NCI-H526 treated with DMSO at 0.1 percent for 48 hours (cell line): ENCODE data around the gene CUEDC1.

Experiments used
- DNase-seq: peaks from one replicate; lab custom pipeline; 2025; lab: John Stamatoyannopoulos, UW

The CUEDC1 gene

GRCh38 chr17:57915985-57916757 lies 39.0 kb downstream of the CUEDC1 start:
- no peak for DNase-seq

- no peak for DNase-seq
Observed at GRCh38 chr17:57915544-57915943, 39.7 kb downstream of the CUEDC1 start.

- no peak for DNase-seq
Observed at GRCh38 chr17:57914273-57915142, 40.7 kb downstream of the CUEDC1 start.

GRCh38 chr17:57913575-57914272 lies 41.5 kb downstream of the CUEDC1 start:
- no peak for DNase-seq

GRCh38 chr17:57911834-57912673 lies 43.2 kb downstream of the CUEDC1 start:
- DNase-seq, result peak; percentile 87

- no peak for DNase-seq
Observed at GRCh38 chr17:57910462-57911420, 44.5 kb downstream of the CUEDC1 start.

GRCh38 chr17:57909551-57909950 lies 45.7 kb downstream of the CUEDC1 start:
- DNase-seq, result peak; percentile 34

GRCh38 chr17:57908278-57908677 lies 46.9 kb downstream of the CUEDC1 start:
- no peak for DNase-seq

- no peak for DNase-seq
Observed at GRCh38 chr17:57906910-57907309, 48.3 kb downstream of the CUEDC1 start.

GRCh38 chr17:57905875-57906455 lies 49.2 kb downstream of the CUEDC1 start:
- no peak for DNase-seq

- no peak for DNase-seq
Observed at GRCh38 chr17:57903961-57904360, 51.3 kb downstream of the CUEDC1 start.

GRCh38 chr17:57902800-57903759 lies 52.1 kb downstream of the CUEDC1 start:
- DNase-seq, result peak; percentile 33

GRCh38 chr17:57902117-57902799 lies 53.0 kb downstream of the CUEDC1 start:
- DNase-seq, result peak; percentile 43

- DNase-seq, result peak; percentile 94
Observed at GRCh38 chr17:57900991-57901743, 54.0 kb downstream of the CUEDC1 start.

GRCh38 chr17:57899822-57900221 lies 55.4 kb downstream of the CUEDC1 start:
- no peak for DNase-seq

- DNase-seq, result no peak
Observed at GRCh38 chr17:57899391-57899790, 55.8 kb downstream of the CUEDC1 start.

GRCh38 chr17:57898487-57899311 lies 56.5 kb downstream of the CUEDC1 start:
- DNase-seq, result no peak
